Right lobe of liver (tissue), 6 donors: ENCODE measurements around the gene ALDH2. TPM values are rescaled to one million over a fixed set of nuclear protein-coding genes. Genes with fewer than 3 reads are reported as not detected.
"Not testable (repeated sequence)": the region's sequence is repeated elsewhere in the genome, so short reads cannot be mapped to it uniquely, and the experiment has no call there.

ENCODE experiments used
- ATAC-seq, 4 donors: fragments of 200-7000 bp; cut with Tn5 transposase; one replicate each; pipeline ENCODE4 v1.9.1; 2020; ENCODE audit warnings: mild to moderate bottlenecking in 4 of 4, moderate library complexity in 4 of 4
- DNase-seq, 3 donors: peaks; one replicate each; pipeline ENCODE4 v3.0.0-alpha.2; 2020
- H3K27ac ChIP-seq, 3 donors: fragments of 200-600 bp; one replicate each; pipeline ENCODE4 v1.8.0; 2022
- H3K27me3 ChIP-seq, 2 donors: fragments of 200-600 bp; one replicate each; pipeline ENCODE4 v1.8.0; 2022
- H3K36me3 ChIP-seq, 4 donors: fragments of 200-600 bp; sonication (generic) in 1 of 4; one replicate each; pipeline versions ENCODE4 v1.5.1 to v1.8.0; 2017 to 2022; ENCODE audit warnings: control low read depth in 1 of 4
- H3K4me1 ChIP-seq, 4 donors: fragments of 200-600 bp; sonication (generic) in 1 of 4; one replicate each; pipeline versions ENCODE4 v1.5.1 to v1.8.0; 2017 to 2022; ENCODE audit warnings: control low read depth in 1 of 4
- H3K4me3 ChIP-seq, 3 donors: fragments of 200-600 bp; one replicate each; pipeline ENCODE4 v1.8.0; 2022
- H3K9me3 ChIP-seq, 4 donors: fragments of 200-600 bp; sonication (generic) in 1 of 4; one replicate each; pipeline versions ENCODE4 v1.5.1 to v1.8.0; 2017 to 2022; ENCODE audit warnings: control low read depth in 1 of 4
- POLR2A ChIP-seq: fragments of 450-650 bp; IDR thresholded peaks from one replicate; pipeline ENCODE4 v1.6.1; 2017; ENCODE audit warnings: antibody characterized with exemption, mild to moderate bottlenecking
- WGBS: methylation state at CpG from one replicate; pipeline ENCODE4 v1.1.6; 2018; ENCODE audit warnings: low coverage, low lambda C conversion rate; ENCODE audit not compliant: insufficient coverage; ENCODE audit errors: missing lambda C conversion rate; 5-methylcytosine and 5-hydroxymethylcytosine counted together
- intact Hi-C, 2 donors: fragments of 100-400 bp; cut with DNase I; formaldehyde crosslinking; loops; one replicate each; pipeline versions ENCODE4 v1.11.2 to v1.14.1; 2022
- total RNA-seq, 6 experiments: library from RNA; depleted of rRNA in 2 of 6; stranded (reverse); fragments of >200 nt in 2 of 6; fragmentation: NEBNext Ultra II Directional in 3 of 6; extraction: Animal tissue kit (Norgen Biotek cat#: 25700) in 3 of 6; gene quantifications; one replicate each; pipeline versions ENCODE4 v1.1.0 to v1.2.4, GENCODE V29; 2016 to 2023
- TF ChIP-seq, protein P1 (sequence below), 4 donors: fragments of 200-600 bp in 3 of 4; fragments of 450-650 bp in 1 of 4; IDR thresholded peaks; one replicate each; pipeline versions ENCODE4 v1.5.1 to v1.8.0; 2016 to 2022; ENCODE audit warnings: antibody characterized with exemption in 4 of 4, mild to moderate bottlenecking in 2 of 4
- donor health status: DM: no; HTN: yes; CAD: no.
- donor health status: DM: no; HTN: no; CAD: no.
- donor health status: DM: no; HTN: no; CAD: no.
- donor health status: DM: no; HTN: yes; CAD: no.
- donor health status: DM: no; HTN: yes; CAD: no.

Gene ALDH2
- total RNA-seq, 6 experiments from 2014 or later, result 287 to 1,060 (median 749) TPM

DNA sequence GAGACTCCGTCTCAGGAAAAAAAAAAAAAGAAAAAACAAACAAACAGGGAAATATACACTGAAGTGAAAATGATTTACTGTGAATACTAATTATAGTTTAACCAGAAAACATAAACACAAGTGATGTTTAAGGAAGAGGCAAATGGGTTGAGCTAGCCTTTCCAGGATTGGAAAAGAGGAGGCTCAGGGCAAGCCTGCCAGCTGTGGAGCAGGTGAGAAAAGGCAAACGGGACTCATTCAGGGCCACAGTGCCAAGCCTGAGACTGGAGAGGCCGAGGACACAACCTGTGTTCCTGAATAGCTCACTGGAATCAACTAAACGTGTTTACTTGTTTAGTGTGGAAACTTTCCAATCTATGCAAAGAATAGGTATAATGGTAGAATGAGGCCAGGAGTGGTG, 39.6 kb downstream of the ALDH2 start:
- no peak for DNase-seq
- Histone ChIP-seq H3K4me1 (peaks cover 0 to 10% (median 4%) of the 10 kb centered on the region in 4 donors), H3K36me3 (peaks cover 4 to 100% (median 54%) of the 10 kb centered on the region in 4 donors), H3K4me3 (no peak overlapping the region), H3K27me3 (no peaks in the 10 kb centered on the region), H3K9me3 (no peaks in the 10 kb centered on the region), H3K27ac (peak overlapping the region in 1 of 3 donors; percentile 57)
- ATAC-seq, result peak; percentile 12 to 54 (median 27)
- no peak for TF ChIP-seq POLR2A
- TF ChIP-seq, protein P1, sequence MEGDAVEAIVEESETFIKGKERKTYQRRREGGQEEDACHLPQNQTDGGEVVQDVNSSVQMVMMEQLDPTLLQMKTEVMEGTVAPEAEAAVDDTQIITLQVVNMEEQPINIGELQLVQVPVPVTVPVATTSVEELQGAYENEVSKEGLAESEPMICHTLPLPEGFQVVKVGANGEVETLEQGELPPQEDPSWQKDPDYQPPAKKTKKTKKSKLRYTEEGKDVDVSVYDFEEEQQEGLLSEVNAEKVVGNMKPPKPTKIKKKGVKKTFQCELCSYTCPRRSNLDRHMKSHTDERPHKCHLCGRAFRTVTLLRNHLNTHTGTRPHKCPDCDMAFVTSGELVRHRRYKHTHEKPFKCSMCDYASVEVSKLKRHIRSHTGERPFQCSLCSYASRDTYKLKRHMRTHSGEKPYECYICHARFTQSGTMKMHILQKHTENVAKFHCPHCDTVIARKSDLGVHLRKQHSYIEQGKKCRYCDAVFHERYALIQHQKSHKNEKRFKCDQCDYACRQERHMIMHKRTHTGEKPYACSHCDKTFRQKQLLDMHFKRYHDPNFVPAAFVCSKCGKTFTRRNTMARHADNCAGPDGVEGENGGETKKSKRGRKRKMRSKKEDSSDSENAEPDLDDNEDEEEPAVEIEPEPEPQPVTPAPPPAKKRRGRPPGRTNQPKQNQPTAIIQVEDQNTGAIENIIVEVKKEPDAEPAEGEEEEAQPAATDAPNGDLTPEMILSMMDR (IDR thresholded peaks at IDR 0.05), result no peak
- intact Hi-C loops, result no loop called here
- 55% methylated on average over 4 of the region's 4 CpGs for WGBS

DNA sequence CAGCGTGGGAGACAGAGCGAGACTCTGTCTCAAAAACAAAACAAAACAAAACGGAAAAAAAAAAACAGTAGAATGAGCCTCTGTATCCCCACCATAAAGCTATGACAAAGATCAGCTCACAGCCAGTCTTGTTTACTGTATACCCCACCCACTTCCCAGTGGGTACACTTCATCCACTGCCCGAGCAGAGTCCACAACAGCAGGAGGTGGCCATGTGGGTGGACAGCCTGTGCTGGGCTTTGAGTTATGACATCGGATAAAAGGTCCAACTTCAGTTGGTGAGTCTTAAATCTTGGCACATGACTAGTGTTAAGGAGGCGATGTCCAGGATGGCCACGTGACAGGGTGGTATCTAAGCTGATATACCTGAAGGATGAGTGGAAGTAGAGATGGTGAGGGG, 40.5 kb downstream of the ALDH2 start:
- peak overlapping the region in 1 of 3 donors; percentile 57 for H3K27ac ChIP-seq
- DNase-seq, result peak in 2 of 3 donors; percentile 46 to 76
- 43% methylated on average over 7 of the region's 7 CpGs for WGBS
- peaks cover 4 to 100% (median 51%) of the 10 kb centered on the region in 4 donors for H3K36me3 ChIP-seq
- ATAC-seq, result peak; percentile 72 to 91 (median 82)
- no peaks in the 10 kb centered on the region for H3K9me3 ChIP-seq
- intact Hi-C loops, result no loop called here
- H3K4me1 ChIP-seq, result peaks cover 0 to 10% (median 4%) of the 10 kb centered on the region in 4 donors
- no peak overlapping the region for H3K4me3 ChIP-seq
- TF ChIP-seq, protein P1 (IDR thresholded peaks at IDR 0.05), result no peak
- TF ChIP-seq POLR2A, result no peak
- no peaks in the 10 kb centered on the region for H3K27me3 ChIP-seq

DNA sequence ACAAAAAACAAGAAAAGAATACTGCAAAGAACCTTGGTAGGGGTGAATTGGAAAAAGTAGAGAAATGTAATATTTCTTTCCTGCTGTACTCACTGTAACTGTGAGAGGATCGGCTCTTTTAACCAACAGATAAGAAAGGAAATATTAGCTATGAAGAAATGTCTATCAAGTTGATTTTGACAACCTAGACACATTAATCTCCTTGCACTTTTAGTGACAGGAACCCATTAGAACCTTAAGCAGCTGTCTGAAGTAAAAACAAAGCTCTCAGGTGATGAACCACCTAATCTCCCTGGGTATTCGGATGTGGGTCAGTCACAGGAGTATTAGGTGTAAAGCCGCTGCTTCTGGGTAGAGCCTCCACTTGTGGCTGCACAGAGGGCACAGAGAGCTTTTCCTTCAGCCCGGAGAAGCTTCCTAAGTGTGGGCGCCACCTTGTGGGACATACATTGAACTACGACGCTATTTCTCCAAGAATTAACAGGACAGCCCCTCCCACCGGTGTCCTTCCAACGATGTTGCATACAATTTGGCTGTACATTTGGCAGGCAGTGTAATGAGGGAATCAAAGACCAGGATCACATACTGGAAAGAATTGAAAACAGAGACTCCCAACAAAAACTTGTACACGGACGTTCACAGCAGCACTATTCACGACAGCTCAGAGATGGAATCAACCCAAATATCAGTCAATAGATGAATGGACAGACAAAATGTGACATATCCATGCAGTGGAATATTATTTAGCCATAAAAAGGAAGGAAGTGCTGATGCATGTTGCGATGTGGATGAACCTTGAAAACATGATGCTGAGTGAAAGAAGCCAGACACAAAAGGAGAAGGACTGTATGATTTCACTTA, 46.4 kb downstream of the ALDH2 start:
- DNase-seq, result peak in 2 of 3 donors; percentile 68 to 74
- WGBS, result 8% methylated on average over 13 of the region's 13 CpGs
- TF ChIP-seq, protein P1 (IDR thresholded peaks at IDR 0.05), result peak; percentile 79 to 85 (median 82)
- no peak for TF ChIP-seq POLR2A
- peak; percentile 88 to 98 (median 96) for ATAC-seq
- Histone ChIP-seq H3K4me3 (no peak overlapping the region), H3K4me1 (no peaks in the 10 kb centered on the region), H3K27ac (no peak overlapping the region), H3K36me3 (peaks cover 4 to 48% (median 23%) of the 10 kb centered on the region in 4 donors), H3K27me3 (no peaks in the 10 kb centered on the region), H3K9me3 (no peaks in the 10 kb centered on the region)
- intact Hi-C loops, result loop anchor here in 1 of 2 donors (10.0 kb wide), 1 partner anchor 58 kb away; no protein-coding TSS in a partner anchor

DNA sequence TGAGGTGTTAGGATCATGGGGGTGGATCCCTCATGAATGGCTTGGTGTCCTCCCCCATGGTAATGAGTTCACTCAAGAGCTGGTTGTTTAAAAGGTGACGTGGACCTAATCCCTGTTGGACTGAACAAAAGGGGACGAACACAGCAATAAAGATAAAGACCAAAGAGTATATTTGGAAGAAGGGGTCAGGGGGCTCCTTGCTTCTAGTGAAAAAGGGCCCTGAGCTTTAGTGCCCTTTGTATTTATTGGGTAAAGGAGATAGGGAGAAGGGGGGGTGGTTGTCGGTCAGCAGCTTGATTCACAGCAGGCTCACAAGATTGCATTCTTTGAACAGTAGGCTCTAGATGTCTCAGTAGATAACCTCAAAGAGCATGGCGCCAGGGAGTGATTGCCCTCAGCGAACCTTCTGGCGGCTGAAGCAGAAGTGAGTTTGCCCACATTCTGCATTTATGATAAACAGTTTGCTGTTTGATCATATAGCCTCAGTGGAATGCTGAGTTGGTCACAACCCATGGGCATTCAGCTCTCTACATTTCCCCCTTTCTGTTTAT, 49.4 kb downstream of the ALDH2 start:
- intact Hi-C loops, result loop anchor here in 1 of 2 donors (10.0 kb wide), 1 partner anchor 61 kb away; no protein-coding TSS in a partner anchor
- H3K9me3 ChIP-seq, result no peaks in the 10 kb centered on the region
- H3K36me3 ChIP-seq, result peaks cover 0 to 17% (median 7%) of the 10 kb centered on the region in 4 donors
- no peak for DNase-seq
- no peak for ATAC-seq
- WGBS, result 41% methylated on average over 3 of the region's 6 CpGs
- no peak overlapping the region for H3K27ac ChIP-seq
- H3K4me1 ChIP-seq, result no peaks in the 10 kb centered on the region
- TF ChIP-seq, protein P1 (IDR thresholded peaks at IDR 0.05), result no peak
- TF ChIP-seq POLR2A, result no peak
- H3K27me3 ChIP-seq, result no peaks in the 10 kb centered on the region
- no peak overlapping the region for H3K4me3 ChIP-seq

DNA sequence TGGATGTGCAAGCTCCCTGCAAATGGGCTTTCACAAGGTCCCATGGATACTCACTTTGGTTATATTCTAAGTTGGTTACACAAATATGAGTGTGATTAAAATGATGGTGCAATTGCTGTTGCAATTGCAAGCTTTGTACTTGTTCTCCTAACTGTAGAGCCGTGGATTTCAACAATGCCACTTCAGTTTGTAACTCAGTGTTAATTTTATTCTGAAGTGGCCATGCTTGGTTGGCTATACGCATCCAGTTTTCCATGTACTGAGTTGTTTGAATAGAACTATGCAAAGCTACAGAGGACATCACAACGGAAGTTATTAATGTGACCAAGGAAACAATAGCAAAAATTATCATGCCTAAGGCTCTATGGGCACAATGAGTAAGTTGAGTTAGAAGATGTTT, 50.2 kb downstream of the ALDH2 start:
- not testable (repeated sequence) for H3K9me3 ChIP-seq, DNase-seq, H3K4me1 ChIP-seq, H3K27me3 ChIP-seq, H3K36me3 ChIP-seq, H3K4me3 ChIP-seq, ATAC-seq, H3K27ac ChIP-seq
- 59% methylated on average over 3 of the region's 3 CpGs for WGBS
- intact Hi-C loops, result loop anchor here in 1 of 2 donors (10.0 kb wide), 1 partner anchor 62 kb away; no protein-coding TSS in a partner anchor
